Stimulated activated CD8-positive, alpha-beta memory T cell treated with anti-CD3 and anti-CD28 coated beads, Interleukin-4, amount 100 ng/mL, for 48 hours (primary cell): Measurements from ENCODE around the gene ROR2.

Experiments used
- DNase-seq: peaks from one replicate; pipeline ENCODE4 v3.0.0-alpha.2; 2020

ROR2 gene

DNA sequence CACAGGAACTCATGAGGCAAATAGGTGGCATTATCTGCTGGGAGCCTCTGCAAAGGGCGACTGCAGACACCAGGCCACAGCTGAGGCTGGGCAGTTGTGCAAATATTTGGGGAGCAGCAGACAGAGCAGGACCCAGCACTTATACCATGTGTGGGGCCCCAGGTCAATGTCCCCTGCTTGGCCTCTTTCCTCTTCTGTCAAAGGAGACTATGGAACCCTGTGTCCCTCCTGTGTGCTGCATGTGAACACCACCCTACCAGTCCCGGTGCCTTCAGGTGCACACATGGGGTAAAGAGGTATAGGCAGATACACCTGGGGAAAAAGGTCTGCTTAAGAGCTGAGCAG, 50.8 kb downstream of the ROR2 start:
- no peak for DNase-seq

- no peak for DNase-seq
Measured at GRCh38 chr9:91898451-91899218, 51.4 kb downstream of the ROR2 start.

DNA sequence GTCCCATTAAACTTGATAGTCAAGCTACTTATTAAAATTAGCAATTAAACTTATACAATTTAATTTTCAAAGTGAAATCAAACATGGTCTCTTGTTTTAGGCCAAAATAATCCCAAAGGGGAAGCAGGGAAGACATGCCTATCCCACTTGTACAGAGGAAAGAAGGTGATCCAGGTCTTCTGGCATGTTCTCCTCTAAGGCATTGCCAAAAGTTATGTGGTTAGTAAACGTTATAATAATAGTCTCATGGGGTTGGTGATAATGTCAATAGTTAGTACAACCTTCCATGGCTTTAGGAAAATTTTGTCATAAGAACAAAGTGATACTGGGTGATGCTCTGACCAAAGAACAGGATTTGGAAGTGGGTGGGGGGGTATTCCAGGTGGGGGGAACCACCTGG, 52.8 kb downstream of the ROR2 start:
- DNase-seq: no peak

DNA sequence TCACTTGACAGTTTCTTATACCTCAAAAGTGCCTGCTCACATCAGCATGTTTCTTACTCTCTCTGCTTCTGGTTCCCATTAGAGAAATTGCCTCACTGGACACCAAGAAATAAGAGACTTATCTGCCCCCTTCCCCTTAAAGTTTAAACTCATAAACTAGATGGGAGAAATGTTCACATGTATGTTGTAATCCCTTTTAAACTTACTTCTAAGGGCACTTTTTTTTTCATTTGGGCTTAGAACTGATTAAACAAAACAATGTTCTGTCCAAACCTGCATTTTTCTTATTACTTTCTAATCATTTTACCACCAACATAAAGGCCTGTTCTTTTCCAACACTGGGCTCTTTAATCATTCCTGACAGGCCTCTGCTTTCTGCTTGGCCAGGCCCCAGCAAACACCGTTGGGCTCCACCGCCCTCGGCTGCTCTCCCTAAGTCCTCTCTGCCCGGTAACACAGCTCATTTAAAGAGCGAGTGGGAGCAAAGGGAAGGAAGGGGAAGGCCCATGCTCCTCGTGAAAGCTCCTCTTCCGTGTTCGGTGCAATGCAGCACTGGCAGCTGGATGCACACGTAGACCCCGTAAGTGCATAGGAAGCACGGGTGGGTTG, 53.4 kb downstream of the ROR2 start:
- DNase-seq: no peak

DNA sequence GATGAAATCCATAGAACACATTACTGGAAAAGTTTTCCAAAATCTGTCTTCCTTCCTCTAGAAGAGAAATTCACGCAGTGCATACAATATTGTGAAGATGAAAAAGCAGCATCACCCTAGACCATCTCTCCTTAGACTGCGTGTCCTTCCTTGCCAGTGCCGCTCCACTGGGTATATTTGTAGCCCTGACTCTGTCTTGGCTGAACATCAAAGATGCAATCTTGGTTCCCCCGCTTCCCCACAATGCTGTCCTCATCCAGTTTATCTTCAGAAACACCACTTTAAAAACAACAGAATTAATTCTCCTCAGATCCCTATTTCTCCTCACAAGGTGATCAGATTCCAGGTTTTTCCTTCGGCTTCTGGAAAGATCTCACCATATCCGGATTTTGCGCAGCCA, 53.9 kb downstream of the ROR2 start:
- no peak for DNase-seq

DNA sequence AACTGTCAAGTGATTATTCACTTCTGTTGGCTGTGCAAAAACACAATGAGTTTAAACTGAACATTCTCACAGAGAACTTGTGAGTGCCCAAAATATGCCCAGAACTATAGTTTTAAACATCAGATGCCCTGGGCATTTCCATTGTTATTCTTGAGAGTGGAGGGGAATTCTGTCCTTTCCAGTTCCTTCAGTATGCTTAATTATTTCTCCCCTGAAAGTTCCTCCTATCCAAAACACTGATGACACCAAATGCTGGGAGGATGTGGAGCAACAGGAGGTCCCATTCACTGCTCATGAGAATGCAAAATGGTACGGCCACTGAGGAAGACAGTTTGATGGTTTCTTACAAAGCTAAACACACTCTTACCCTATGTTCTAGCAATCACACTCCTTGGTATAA, 55.5 kb downstream of the ROR2 start:
- DNase-seq: no peak

- no peak for DNase-seq
Measured at GRCh38 chr9:91894023-91894422, 56.0 kb downstream of the ROR2 start.

- no peak for DNase-seq
Measured at GRCh38 chr9:91891915-91892314, 58.1 kb downstream of the ROR2 start.

DNA sequence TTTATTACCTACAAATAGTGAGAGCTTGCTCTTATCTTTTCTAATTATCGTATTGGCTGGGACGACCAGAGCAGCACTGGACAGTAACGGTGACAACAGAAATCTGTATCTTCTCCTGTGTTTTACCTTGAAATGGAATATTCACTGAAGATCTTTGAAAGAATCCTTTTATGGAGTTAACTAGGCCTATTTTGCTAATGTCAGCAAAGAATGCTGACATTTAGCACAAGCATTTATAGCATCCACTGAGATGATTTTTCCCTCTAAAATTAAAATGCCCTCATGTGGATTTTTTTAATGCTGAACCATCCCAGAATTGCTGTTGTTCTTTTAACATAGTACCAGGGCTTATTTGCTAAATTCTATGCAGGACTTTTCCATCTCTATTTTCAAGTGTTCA, 59.4 kb downstream of the ROR2 start:
- no peak for DNase-seq

GRCh38 chr9:91889161-91889911, 60.7 kb downstream of the ROR2 start:
- DNase-seq: no peak

- DNase-seq: no peak
Measured at GRCh38 chr9:91886414-91887076, 63.5 kb downstream of the ROR2 start.

GRCh38 chr9:91885746-91886413, 64.1 kb downstream of the ROR2 start:
- DNase-seq: no peak

- no peak for DNase-seq
Measured at GRCh38 chr9:91884696-91885687, 65.0 kb downstream of the ROR2 start.

DNA sequence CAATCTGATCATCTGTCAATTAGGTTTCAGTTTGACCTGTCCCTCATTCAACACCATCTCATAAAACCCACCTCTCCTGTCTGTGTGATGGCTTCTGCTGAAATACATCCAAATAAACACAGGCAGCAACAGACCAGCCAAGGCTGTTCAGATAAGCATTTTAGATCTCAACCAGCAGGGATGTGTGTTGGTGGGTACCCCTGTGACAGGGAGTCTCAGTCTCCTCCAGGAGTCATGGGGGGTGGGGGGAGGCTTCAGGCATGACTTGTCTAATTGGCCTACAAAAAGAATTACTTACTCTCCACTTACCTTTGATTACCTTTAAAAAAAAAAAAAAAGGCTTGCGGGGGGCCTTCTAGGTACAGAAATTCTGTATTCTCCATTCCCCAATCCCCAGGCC, 65.9 kb downstream of the ROR2 start:
- DNase-seq: no peak

DNA sequence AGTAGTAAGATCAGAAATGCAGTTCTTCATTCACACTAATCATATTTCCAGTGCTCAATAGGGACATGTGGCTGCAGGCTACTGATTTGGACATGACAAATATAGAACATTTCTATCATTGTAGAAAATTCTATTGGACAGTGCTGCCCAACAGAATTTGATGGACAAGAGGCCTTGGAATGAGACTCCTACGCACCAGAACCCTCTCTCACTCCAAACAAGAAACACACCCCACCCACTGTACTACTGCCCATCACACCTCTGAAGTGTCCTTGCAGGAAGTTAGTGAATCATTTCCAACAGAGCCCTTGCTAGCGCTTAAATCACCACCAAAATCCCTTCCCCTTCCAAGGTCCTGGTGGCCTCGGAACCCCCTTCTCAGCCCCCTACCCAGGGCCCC, 66.5 kb downstream of the ROR2 start:
- no peak for DNase-seq

GRCh38 chr9:91882627-91883026, 67.4 kb downstream of the ROR2 start:
- DNase-seq: no peak

DNA sequence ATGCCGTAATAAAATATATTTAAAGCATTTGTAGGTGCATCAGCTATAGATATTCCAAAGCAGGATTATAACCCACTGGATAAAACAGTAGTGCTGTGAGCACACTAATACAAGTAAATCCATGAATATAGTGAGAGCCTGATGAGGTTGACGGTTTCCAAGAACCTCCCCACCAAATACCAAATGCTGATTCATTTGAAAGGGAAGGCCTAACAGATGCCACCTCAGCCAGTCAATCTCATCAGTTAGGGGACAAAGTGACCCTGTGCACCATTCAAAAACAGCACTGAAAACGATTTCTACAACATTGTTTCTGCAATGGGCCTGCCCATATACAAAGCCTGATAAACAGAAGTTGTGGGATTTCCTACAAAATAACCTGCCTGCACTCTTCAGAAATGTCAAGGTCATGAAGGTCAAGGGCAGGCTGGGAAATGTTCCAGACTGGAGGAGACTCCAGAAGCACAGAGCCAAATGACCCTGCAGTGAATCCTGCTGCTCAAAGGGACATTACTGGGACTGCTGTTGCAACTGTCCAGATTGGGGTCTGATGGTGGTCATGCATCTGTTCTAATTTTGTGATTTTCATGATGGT, 69.6 kb downstream of the ROR2 start:
- DNase-seq: no peak

DNA sequence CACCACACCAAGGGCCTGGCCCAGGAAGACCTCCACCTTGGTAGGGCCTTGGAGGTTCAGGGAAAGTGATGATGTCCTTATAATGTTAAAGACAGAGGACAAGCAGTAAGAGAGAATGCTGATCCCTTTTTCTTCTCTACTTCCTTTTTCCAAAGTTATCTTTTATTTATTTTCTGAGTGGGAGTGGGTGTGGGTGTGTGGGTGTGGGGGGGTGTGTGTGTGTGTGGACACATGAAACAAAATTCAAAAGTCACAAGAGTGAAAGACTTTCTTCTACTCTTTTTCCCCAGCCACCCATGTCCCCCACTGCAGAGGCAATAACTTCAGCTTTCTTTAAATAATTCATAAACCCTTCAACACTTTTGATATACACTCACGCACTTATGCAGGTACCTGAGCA, 70.8 kb downstream of the ROR2 start:
- DNase-seq: no peak

DNA sequence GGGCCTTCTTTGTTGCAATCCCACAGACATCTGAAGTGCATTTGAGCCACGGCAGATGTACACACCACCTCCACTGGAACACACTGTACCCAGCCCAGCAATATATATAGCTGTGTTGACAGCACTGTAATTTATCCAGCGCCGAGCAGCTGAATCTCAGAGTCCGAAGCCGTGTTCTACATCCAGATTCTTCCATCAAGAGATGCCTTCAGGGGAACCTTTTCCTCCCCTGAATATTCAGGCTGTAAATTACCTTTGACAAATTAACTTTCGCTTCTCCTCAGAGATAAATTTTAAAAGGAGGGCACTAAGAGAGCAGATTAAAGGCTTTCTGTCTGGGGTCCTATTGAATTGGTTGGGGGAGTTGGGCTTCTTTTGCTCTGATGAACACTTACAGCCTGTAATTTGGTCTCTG, 76.4 kb downstream of the ROR2 start:
- no peak for DNase-seq

DNA sequence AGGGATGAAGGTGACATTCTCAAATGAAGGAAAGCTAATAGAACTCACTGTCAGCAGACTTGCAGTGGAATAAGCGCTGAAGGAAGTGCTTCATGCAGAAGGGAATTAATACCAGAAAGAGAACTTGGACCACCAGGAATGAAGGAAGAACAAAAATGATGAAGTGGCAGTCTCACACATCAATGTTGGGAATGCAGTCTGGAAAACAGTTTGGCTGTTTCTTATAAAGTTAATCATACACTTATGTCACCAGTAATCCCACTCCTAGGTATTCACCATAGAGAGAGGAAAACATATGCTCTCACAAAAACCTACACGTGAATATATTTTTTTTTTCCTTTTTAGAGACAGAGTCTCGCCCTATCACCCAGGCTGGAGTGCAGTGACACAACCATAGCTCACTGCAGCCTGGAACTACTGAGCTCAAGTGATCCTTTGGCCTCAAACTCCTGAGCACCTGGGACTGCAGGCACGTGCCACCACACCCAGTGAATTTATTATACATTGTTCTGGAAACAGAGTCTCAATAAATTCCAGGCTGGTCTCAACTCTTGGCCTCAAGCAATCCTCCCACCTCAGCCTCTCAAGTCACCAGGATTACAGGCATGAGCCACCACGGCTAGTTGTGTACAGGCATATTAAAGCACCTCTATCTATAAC, 81.2 kb downstream of the ROR2 start:
- DNase-seq: no peak

- DNase-seq: no peak
Measured at GRCh38 chr9:91867740-91868139, 82.3 kb downstream of the ROR2 start.
